Neural cell (in vitro differentiated cells): Measurements from ENCODE around the gene PTPRT. TPM values are rescaled to one million over a fixed set of nuclear protein-coding genes. Genes with fewer than 3 reads are reported as not detected.

Source experiments
- H2AFZ ChIP-seq: fragments of 200-600, 300-800 bp; sonication (generic), shearing (Covaris generic); 2 replicates; pipeline ENCODE4 v1.6.0; 2014; ENCODE audit warnings: low read depth, mild to moderate bottlenecking, antibody characterized with exemption, low read length, moderate library complexity
- H3F3A ChIP-seq: fragments of 200-600 bp; shearing (Covaris generic); 2 replicates; pipeline ENCODE4 v1.6.1; 2016; ENCODE audit warnings: mild to moderate bottlenecking, moderate library complexity, mixed read lengths, antibody characterized with exemption, low read length; ENCODE audit not compliant: insufficient read depth, poor library complexity, severe bottlenecking
- H3K27ac ChIP-seq: fragments of 200-600, 300-800 bp; sonication (generic), shearing (Covaris generic); 2 replicates; pipeline ENCODE4 v1.5.1; 2014; ENCODE audit warnings: mild to moderate bottlenecking, low read length, moderate library complexity
- H3K27me3 ChIP-seq: fragments of 300-800, 200-600 bp; sonication (generic), shearing (Covaris generic); 2 replicates; pipeline ENCODE4 v1.6.0; 2014; ENCODE audit warnings: mild to moderate bottlenecking, low read depth, low read length, moderate library complexity; ENCODE audit not compliant: insufficient read depth
- H3K36me3 ChIP-seq: fragments of 300-800, 200-600 bp; sonication (generic), shearing (Covaris generic); 2 replicates; pipeline ENCODE4 v1.5.1; 2014; ENCODE audit warnings: mild to moderate bottlenecking, antibody characterized with exemption, low read length, moderate library complexity; ENCODE audit not compliant: insufficient read depth
- H3K4me2 ChIP-seq: fragments of 300-800, 200-600 bp; sonication (generic), shearing (Covaris generic); 2 replicates; pipeline ENCODE4 v1.6.0; 2014; ENCODE audit warnings: mild to moderate bottlenecking, low read length
- H3K4me3 ChIP-seq: fragments of 300-800, 200-600 bp; sonication (generic), shearing (Covaris generic); 2 replicates; pipeline ENCODE4 v1.5.1; 2014; ENCODE audit warnings: mild to moderate bottlenecking, low read length, moderate library complexity
- H3K79me2 ChIP-seq: fragments of 200-600 bp; shearing (Covaris generic); replicated peaks from 2 replicates; pipeline ENCODE4 v1.6.0; 2014; ENCODE audit warnings: mild to moderate bottlenecking, low read length, moderate library complexity; ENCODE audit not compliant: insufficient read depth
- H3K9ac ChIP-seq: fragments of 300-800, 200-600 bp; sonication (generic), shearing (Covaris generic); 2 replicates; pipeline ENCODE4 v1.6.1; 2016; ENCODE audit warnings: mild to moderate bottlenecking, low read length, mixed read lengths
- H3K9me2 ChIP-seq: fragments of 200-600 bp; shearing (Covaris generic); 2 replicates; pipeline ENCODE4 v1.6.1; 2016; ENCODE audit warnings: mild to moderate bottlenecking, low read length, mixed read lengths; ENCODE audit not compliant: insufficient read depth
- H3K9me3 ChIP-seq: fragments of 200-600, 300-800 bp; sonication (generic), shearing (Covaris generic); 2 replicates; pipeline ENCODE4 v1.6.1; 2016; ENCODE audit warnings: mild to moderate bottlenecking, mixed run types, low read length, moderate library complexity, mixed read lengths
- H4K20me1 ChIP-seq: fragments of 200-600 bp; shearing (Covaris generic); 2 replicates; pipeline ENCODE4 v1.6.1; 2016; ENCODE audit warnings: mild to moderate bottlenecking, mixed run types; ENCODE audit not compliant: insufficient read depth
- EP300 ChIP-seq: fragments of 450-650 bp; conservative IDR thresholded peaks from 2 replicates; pipeline ENCODE4 v1.6.1; 2014; ENCODE audit warnings: antibody characterized with exemption, mild to moderate bottlenecking, moderate library complexity; ENCODE audit not compliant: poor library complexity, severe bottlenecking
- EZH2 ChIP-seq: fragments of 200-600, 300-800 bp; shearing (Covaris generic), sonication (generic); IDR thresholded peaks from 2 replicates; pipeline ENCODE4 v1.6.1; 2014; ENCODE audit warnings: antibody characterized with exemption, low read length, borderline replicate concordance, mild to moderate bottlenecking; ENCODE audit not compliant: insufficient read depth, poor library complexity, severe bottlenecking
- MXI1 ChIP-seq: fragments of 450-650 bp; conservative IDR thresholded peaks from 2 replicates; pipeline ENCODE4 v1.6.1; 2014; ENCODE audit warnings: antibody characterized with exemption, mild to moderate bottlenecking; ENCODE audit not compliant: poor library complexity, severe bottlenecking
- POLR2AphosphoS5 ChIP-seq: IDR thresholded peaks from 2 replicates; pipeline ENCODE4 v1.6.1; 2012
- REST ChIP-seq: IDR thresholded peaks from 2 replicates; pipeline ENCODE4 v1.6.1; 2012; ENCODE audit warnings: borderline replicate concordance
- SMC3 ChIP-seq: fragments of 450-650 bp; conservative IDR thresholded peaks from 2 replicates; pipeline ENCODE4 v1.6.1; 2014; ENCODE audit warnings: antibody characterized with exemption, mild to moderate bottlenecking, moderate library complexity; ENCODE audit not compliant: poor library complexity
- TAF1 ChIP-seq: IDR thresholded peaks from 2 replicates; pipeline ENCODE4 v1.6.1; 2012; ENCODE audit warnings: low read depth
- polyA plus RNA-seq: library from polyadenylated mRNA; depleted of rRNA; stranded (reverse); fragments of >200 nt; gene quantifications from 2 replicates; pipeline ENCODE4 v1.2.3, GENCODE V29; 2014

Gene PTPRT
- polyA plus RNA-seq, 1 donor from 2014 or later = 9.2 TPM

DNA sequence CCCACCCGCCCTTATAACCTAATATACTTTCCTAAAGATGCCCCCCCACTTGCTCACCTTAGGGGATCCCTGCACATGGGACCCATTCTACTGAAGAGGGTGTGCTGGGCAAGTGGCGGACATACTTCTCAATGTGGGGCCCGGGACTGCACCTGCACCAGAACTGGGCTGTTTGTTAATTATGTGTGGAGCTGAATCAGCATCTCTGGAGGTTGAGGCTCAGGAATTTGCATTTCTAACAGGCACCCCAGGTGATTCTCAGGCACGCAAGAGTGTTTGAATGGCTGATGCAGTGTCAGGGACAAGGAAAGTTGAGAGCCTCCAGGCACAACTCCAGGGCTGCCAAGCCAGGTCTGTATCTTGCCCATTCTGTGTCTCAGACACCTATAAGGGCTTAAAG lies 8.9 kb upstream of the PTPRT start:
- Histone ChIP-seq H3K9me3 (no peaks in the 10 kb centered on the region), H3K79me2 (no peaks in the 10 kb centered on the region), H3K36me3 (no peaks in the 10 kb centered on the region), H3K27me3 (no peaks in the 10 kb centered on the region), H3K27ac (no peak overlapping the region), H3K4me3 (no peak overlapping the region), H3K9me2 (no peaks in the 10 kb centered on the region), H3F3A (no peaks in the 10 kb centered on the region), H2AFZ (no peak overlapping the region), H3K9ac (no peak overlapping the region), H4K20me1 (no peaks in the 10 kb centered on the region), H3K4me2 (no peak overlapping the region)
- no peak for TF ChIP-seq EZH2
- no peak for TF ChIP-seq REST
- no peak for TF ChIP-seq MXI1
- TF ChIP-seq TAF1 = no peak
- no peak for TF ChIP-seq POLR2AphosphoS5
- TF ChIP-seq EP300 = no peak

GRCh38 chr20:43196243-43196642 lies 6.5 kb upstream of the PTPRT start:
- H3K27me3 ChIP-seq = peaks cover 6% of the 10 kb centered on the region
- no peaks in the 10 kb centered on the region for H3K79me2 ChIP-seq
- no peaks in the 10 kb centered on the region for H4K20me1 ChIP-seq
- no peaks in the 10 kb centered on the region for H3F3A ChIP-seq
- no peaks in the 10 kb centered on the region for H3K9me3 ChIP-seq
- H3K4me2 ChIP-seq = no peak overlapping the region
- H3K27ac ChIP-seq = no peak overlapping the region
- H3K9me2 ChIP-seq = no peaks in the 10 kb centered on the region
- H2AFZ ChIP-seq = no peak overlapping the region
- TF ChIP-seq SMC3 = no peak
- no peak for TF ChIP-seq EP300
- TF ChIP-seq REST = no peak
- TF ChIP-seq EZH2 = no peak
- TF ChIP-seq MXI1 = no peak
- H3K36me3 ChIP-seq = no peaks in the 10 kb centered on the region
- no peak overlapping the region for H3K4me3 ChIP-seq
- H3K9ac ChIP-seq = no peak overlapping the region
